Neural cell (in vitro differentiated cells): ENCODE results near the gene SFTPA2.
"Not testable (repeated sequence)": the region's sequence is repeated elsewhere in the genome, so short reads cannot be mapped to it uniquely, and the experiment has no call there.

Experiments used
- EP300 ChIP-seq: fragments of 450-650 bp; conservative IDR thresholded peaks from 2 replicates; pipeline ENCODE4 v1.6.1; 2014; ENCODE audit warnings: antibody characterized with exemption, mild to moderate bottlenecking, moderate library complexity; ENCODE audit not compliant: poor library complexity, severe bottlenecking
- EZH2 ChIP-seq: fragments of 200-600, 300-800 bp; shearing (Covaris generic), sonication (generic); IDR thresholded peaks from 2 replicates; pipeline ENCODE4 v1.6.1; 2014; ENCODE audit warnings: antibody characterized with exemption, low read length, borderline replicate concordance, mild to moderate bottlenecking; ENCODE audit not compliant: insufficient read depth, poor library complexity, severe bottlenecking
- RAD21 ChIP-seq: fragments of 450-650 bp; conservative IDR thresholded peaks from 2 replicates; pipeline ENCODE4 v1.6.1; 2014; ENCODE audit warnings: antibody characterized with exemption, mild to moderate bottlenecking, moderate library complexity
- TAF1 ChIP-seq: IDR thresholded peaks from 2 replicates; pipeline ENCODE4 v1.6.1; 2012; ENCODE audit warnings: low read depth
- TF ChIP-seq, protein P1 (sequence below): fragments of 450-650 bp; IDR thresholded peaks from 2 replicates; pipeline ENCODE4 v1.5.1; 2014; ENCODE audit warnings: antibody characterized with exemption, mild to moderate bottlenecking, moderate library complexity; ENCODE audit not compliant: poor library complexity, severe bottlenecking
- TF ChIP-seq, protein P2 (sequence below): IDR thresholded peaks from 2 replicates; pipeline ENCODE4 v1.6.1; 2012; ENCODE audit warnings: borderline replicate concordance

DNA sequence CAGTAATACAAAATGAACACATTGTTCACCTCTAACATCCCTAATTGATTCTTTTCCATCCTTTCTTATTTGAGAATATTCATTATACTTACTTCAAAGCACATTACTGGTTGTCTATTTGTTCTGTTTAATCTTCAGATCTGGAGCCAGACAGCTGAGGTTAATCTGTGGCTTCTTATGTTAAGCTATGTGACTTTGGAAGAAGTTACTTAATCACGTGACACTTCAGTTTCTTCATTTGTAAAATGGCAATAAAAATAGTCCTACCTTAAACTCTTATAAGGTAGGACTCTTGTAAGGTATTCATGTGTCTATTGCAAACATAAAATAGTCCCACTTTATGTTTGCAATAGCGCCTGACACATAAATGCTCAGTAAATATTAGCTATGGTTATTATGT lies 13.1 kb downstream of the SFTPA2 start:
- TF ChIP-seq, protein P1, sequence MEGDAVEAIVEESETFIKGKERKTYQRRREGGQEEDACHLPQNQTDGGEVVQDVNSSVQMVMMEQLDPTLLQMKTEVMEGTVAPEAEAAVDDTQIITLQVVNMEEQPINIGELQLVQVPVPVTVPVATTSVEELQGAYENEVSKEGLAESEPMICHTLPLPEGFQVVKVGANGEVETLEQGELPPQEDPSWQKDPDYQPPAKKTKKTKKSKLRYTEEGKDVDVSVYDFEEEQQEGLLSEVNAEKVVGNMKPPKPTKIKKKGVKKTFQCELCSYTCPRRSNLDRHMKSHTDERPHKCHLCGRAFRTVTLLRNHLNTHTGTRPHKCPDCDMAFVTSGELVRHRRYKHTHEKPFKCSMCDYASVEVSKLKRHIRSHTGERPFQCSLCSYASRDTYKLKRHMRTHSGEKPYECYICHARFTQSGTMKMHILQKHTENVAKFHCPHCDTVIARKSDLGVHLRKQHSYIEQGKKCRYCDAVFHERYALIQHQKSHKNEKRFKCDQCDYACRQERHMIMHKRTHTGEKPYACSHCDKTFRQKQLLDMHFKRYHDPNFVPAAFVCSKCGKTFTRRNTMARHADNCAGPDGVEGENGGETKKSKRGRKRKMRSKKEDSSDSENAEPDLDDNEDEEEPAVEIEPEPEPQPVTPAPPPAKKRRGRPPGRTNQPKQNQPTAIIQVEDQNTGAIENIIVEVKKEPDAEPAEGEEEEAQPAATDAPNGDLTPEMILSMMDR: not testable (repeated sequence)
- TF ChIP-seq RAD21, EZH2, EP300, TAF1: not testable (repeated sequence)
- TF ChIP-seq, protein P2, sequence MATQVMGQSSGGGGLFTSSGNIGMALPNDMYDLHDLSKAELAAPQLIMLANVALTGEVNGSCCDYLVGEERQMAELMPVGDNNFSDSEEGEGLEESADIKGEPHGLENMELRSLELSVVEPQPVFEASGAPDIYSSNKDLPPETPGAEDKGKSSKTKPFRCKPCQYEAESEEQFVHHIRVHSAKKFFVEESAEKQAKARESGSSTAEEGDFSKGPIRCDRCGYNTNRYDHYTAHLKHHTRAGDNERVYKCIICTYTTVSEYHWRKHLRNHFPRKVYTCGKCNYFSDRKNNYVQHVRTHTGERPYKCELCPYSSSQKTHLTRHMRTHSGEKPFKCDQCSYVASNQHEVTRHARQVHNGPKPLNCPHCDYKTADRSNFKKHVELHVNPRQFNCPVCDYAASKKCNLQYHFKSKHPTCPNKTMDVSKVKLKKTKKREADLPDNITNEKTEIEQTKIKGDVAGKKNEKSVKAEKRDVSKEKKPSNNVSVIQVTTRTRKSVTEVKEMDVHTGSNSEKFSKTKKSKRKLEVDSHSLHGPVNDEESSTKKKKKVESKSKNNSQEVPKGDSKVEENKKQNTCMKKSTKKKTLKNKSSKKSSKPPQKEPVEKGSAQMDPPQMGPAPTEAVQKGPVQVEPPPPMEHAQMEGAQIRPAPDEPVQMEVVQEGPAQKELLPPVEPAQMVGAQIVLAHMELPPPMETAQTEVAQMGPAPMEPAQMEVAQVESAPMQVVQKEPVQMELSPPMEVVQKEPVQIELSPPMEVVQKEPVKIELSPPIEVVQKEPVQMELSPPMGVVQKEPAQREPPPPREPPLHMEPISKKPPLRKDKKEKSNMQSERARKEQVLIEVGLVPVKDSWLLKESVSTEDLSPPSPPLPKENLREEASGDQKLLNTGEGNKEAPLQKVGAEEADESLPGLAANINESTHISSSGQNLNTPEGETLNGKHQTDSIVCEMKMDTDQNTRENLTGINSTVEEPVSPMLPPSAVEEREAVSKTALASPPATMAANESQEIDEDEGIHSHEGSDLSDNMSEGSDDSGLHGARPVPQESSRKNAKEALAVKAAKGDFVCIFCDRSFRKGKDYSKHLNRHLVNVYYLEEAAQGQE: not testable (repeated sequence)
